ACC112 (cell line): ENCODE data around the gene INTS3.

Experiments
- H2AFZ ChIP-seq: fragments of 200-600 bp; sonication (generic); one replicate; pipeline ENCODE4 v1.6.0; 2017; ENCODE audit warnings: antibody characterized with exemption, low read length; ENCODE audit not compliant: unreplicated experiment
- H3K27ac ChIP-seq: fragments of 200-600 bp; sonication (generic); 2 replicates; pipeline ENCODE4 v1.5.1; 2014; ENCODE audit warnings: low read depth, mild to moderate bottlenecking, antibody characterized with exemption, low read length, moderate library complexity
- H3K27me3 ChIP-seq: fragments of 200-600 bp; sonication (generic); 2 replicates; pipeline ENCODE4 v1.6.1; 2014; ENCODE audit warnings: mild to moderate bottlenecking, antibody characterized with exemption, low read length, moderate library complexity, mixed read lengths; ENCODE audit not compliant: insufficient read depth
- H3K36me3 ChIP-seq: fragments of 200-600 bp; sonication (generic); 2 replicates; pipeline ENCODE4 v1.6.1; 2016; ENCODE audit warnings: mild to moderate bottlenecking, antibody characterized with exemption, low read length, moderate library complexity, mixed read lengths; ENCODE audit not compliant: insufficient read depth
- H3K4me1 ChIP-seq: fragments of 200-600 bp; sonication (generic); one replicate; pipeline ENCODE4 v1.6.1; 2016; ENCODE audit warnings: low read length, mixed read lengths; ENCODE audit not compliant: insufficient read depth, unreplicated experiment, control insufficient read depth
- H3K4me3 ChIP-seq: fragments of 200-600 bp; sonication (generic); 2 replicates; pipeline ENCODE4 v1.5.1; 2014; ENCODE audit warnings: mild to moderate bottlenecking, low read depth, low read length
- H3K79me2 ChIP-seq: fragments of 200-600 bp; sonication (generic); one replicate; pipeline ENCODE4 v1.6.0; 2016; ENCODE audit warnings: low read length; ENCODE audit not compliant: control insufficient read depth, unreplicated experiment, insufficient read depth

Gene INTS3

DNA sequence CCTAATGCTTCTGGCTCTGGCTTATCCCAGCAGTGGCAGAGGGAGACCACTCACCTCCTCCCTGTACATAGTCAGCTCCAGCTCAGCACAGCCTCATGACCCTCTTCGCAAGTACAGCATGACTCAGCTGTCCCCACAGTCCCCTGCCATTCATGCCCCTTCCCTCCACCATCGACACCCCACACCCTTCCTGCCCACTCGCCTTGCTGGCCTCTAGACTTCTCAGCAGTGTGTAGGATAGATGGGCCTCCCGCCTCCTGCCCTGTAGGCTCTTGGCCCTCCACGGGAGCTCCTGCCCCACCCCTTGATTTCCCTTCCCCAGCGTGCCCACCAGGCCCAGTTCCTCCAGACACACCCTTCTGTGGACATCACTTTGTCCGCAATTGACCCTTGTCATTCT, 39.6 kb upstream of the INTS3 start:
- Histone ChIP-seq H3K27ac (no peak overlapping the region), H2AFZ (no peak overlapping the region), H3K79me2 (no peaks in the 10 kb centered on the region), H3K27me3 (no peaks in the 10 kb centered on the region), H3K36me3 (no peaks in the 10 kb centered on the region), H3K4me1 (no peaks in the 10 kb centered on the region), H3K4me3 (no peak overlapping the region)

DNA sequence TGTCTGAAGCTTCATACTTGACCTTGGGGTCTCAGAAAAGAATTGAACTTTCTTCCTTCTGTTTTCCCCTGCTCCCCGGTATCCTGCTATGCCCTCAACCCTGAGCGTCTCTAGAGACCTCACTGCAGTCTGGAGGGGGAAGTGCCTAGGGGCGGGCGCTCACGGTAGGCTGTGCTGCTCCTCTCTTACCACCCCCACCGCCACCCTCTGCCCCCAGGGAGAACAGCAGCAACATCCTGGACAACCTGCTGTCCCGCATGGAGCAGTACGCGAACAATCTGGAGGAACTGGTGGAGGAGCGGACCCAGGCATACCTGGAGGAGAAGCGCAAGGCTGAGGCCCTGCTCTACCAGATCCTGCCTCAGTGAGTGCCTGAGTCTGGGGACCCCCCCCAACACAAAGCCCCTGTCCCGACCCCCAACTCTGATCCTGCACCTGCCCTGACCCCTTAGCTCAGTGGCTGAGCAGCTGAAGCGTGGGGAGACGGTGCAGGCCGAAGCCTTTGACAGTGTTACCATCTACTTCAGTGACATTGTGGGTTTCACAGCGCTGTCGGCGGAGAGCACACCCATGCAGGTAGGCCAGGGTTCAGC, 39.0 kb upstream of the INTS3 start:
- H3K4me1 ChIP-seq, result no peaks in the 10 kb centered on the region
- H3K27me3 ChIP-seq, result no peaks in the 10 kb centered on the region
- H3K4me3 ChIP-seq, result no peak overlapping the region
- no peak overlapping the region for H3K27ac ChIP-seq
- H2AFZ ChIP-seq, result no peak overlapping the region
- no peaks in the 10 kb centered on the region for H3K36me3 ChIP-seq
- no peaks in the 10 kb centered on the region for H3K79me2 ChIP-seq

DNA sequence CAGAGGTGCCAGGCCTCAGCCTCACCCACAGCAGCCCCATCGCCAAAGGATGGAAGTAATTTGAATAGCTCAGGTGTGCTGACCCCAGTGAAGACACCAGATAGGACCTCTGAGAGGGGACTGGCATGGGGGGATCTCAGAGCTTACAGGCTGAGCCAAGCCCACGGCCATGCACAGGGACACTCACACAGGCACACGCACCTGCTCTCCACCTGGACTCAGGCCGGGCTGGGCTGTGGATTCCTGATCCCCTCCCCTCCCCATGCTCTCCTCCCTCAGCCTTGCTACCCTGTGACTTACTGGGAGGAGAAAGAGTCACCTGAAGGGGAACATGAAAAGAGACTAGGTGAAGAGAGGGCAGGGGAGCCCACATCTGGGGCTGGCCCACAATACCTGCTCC, 34.4 kb upstream of the INTS3 start:
- no peak overlapping the region for H3K4me3 ChIP-seq
- H3K4me1 ChIP-seq, result peaks cover 14% of the 10 kb centered on the region
- H3K79me2 ChIP-seq, result no peaks in the 10 kb centered on the region
- H2AFZ ChIP-seq, result no peak overlapping the region
- no peaks in the 10 kb centered on the region for H3K36me3 ChIP-seq
- H3K27ac ChIP-seq, result no peak overlapping the region
- H3K27me3 ChIP-seq, result no peaks in the 10 kb centered on the region

DNA sequence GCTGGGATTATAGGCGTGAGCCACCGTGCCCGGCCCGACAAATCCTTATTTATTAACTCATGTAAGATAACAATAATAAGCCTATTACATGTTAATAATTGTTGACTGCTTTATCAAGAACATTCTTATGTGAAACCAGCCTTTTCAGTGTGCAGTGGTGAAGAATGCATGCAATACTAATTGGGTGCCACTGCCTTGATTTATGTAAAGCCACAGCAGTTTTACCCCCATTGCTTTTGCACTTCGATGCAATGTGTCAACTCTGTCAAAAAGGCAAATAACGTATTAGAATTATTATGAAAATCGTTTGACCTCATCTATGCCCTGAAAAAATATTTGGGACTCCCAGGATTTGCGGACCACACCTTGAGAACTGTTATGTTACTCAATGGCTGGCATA, 31.1 kb upstream of the INTS3 start:
- Histone ChIP-seq H3K4me3 (no peak overlapping the region), H3K27ac (no peak overlapping the region), H3K4me1 (peaks cover 26% of the 10 kb centered on the region), H3K36me3 (no peaks in the 10 kb centered on the region), H2AFZ (no peak overlapping the region), H3K79me2 (no peaks in the 10 kb centered on the region), H3K27me3 (no peaks in the 10 kb centered on the region)

DNA sequence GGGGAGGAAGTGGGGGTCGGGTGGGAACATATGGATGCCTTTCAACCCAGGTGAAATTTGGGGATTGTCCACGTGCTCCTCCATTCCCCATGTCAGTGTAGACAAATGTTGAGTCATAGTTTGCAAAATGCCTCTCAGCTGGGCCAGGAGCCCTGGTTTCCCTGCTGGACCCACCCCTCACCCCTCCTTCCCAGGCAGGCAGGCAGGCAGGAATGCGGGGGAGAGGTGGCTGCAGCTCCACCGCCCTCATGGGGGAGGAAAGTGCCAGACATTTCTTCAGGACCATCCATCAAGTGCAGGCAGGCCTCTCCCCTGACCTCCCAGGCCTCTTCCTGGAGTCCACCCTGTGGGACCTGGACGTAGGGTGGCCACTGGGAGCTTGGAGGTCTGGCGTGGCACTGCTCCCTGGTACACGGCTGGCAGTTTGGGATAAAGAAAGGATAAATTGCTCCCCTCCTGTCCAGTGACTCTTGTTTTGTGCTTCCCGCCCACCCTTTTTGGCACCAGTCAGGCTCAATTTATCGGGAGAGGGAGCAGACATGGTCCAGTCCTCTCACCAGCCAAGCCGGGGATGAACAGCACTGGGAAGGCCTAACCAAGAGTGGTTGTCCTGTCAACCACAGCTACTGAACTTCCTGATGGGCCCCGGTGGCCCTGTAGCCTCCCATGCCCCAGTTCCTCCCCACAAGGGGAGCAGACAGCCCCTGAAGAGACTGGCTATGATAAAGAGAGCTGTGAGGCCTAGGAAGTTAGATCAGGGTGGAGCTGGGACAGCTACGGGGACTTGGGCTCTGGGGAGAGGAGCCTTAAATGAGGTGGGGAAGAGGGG, 30.4 kb upstream of the INTS3 start:
- peak overlapping the region; percentile 94 for H2AFZ ChIP-seq

DNA sequence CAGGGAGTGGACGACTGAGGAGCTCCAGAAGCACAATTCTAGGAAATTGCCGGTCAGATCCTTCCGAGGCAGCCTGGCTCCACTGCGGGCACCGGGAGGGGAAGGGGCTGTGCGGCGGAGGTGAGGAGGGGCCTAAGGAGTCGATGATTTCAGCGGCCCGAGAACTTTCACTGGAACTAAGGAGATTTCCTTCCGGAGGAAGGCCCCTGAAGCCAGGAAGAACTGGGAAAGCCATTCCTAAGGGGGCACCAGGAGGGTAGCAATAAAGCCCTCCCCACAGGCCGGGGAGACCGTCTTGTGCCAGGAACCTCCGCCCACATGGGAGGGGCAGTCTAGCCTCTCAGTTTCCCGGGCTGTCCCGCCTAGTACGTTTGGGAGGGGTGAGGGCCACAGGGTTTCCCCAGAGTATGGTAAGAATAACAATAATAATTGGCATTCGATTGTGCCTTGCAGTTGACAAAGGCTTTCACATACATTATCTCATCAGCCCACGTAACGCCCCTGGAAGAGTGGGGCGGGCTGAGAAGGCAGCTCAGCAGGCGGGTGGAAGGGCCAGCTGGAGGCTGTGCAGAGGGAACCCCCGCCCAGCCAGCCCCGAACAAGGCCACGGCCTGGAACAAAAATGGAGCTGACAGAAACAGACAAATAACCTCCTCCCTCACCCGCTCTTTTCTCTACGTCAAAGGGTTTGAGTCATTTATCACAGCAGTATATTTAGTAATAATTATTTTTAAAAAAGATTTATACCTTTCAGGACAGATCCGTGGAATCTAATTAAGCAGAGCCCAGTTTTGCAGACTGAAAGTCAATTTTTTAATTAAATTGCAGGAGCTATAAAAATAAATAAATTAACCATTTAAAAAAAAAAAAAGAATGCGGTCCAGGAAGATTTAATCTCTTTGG, 29.6 kb upstream of the INTS3 start:
- Histone ChIP-seq H3K27me3 (no peaks in the 10 kb centered on the region), H3K27ac (peak overlapping the region; percentile 12; the same call in 1 of the 2 replicates), H3K4me1 (peaks cover 26% of the 10 kb centered on the region), H2AFZ (peak overlapping the region; percentile 94), H3K79me2 (no peaks in the 10 kb centered on the region), H3K4me3 (no peak overlapping the region), H3K36me3 (no peaks in the 10 kb centered on the region)

More for the DNA sequence above, 30.4 kb upstream of the INTS3 start:
- Histone ChIP-seq H3K79me2 (no peaks in the 10 kb centered on the region), H3K36me3 (no peaks in the 10 kb centered on the region), H3K4me3 (no peak overlapping the region), H3K27me3 (no peaks in the 10 kb centered on the region), H3K4me1 (peaks cover 26% of the 10 kb centered on the region), H3K27ac (peak overlapping the region; percentile 12; the same call in 1 of the 2 replicates)

DNA sequence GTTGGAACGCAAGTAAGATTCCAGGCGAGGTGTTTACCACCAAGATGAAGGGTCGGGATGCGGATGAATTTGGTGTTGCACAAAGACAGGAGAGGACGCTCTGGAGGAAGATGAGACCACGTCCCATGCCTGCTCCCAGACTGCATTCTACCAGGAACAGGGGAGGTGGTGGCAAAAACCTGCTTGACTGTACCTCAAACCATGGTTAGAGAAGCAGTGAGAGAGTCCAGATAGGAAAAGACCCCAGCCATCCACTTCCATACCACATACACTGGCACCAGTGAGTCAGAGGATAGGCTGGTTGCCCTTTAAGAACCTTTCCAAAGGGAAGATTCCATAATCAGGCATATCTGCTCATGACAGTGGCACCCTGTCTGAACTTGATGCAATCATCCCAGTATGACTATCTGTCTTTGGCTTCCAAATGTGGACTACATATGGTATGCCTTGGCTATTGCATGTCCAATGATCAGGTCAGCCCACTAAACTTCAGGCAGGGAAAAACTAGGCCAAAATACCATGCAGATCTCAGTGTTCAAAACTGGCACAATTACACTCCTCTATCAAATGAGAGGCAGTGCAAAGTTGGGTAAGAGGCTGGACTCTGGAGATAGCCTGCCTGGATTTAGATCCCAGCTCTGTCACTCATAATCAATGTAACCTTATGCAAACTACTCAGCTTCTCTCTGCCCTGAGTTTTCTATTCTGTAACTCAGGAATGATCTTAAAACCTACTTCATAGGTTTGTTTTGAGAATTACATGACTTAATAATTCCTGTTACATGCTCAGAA, 28.7 kb upstream of the INTS3 start:
- peak overlapping the region; percentile 39 for H2AFZ ChIP-seq
- H3K4me3 ChIP-seq, result no peak overlapping the region
- H3K79me2 ChIP-seq, result no peaks in the 10 kb centered on the region
- H3K4me1 ChIP-seq, result peaks cover 26% of the 10 kb centered on the region
- H3K27ac ChIP-seq, result no peak overlapping the region
- no peaks in the 10 kb centered on the region for H3K27me3 ChIP-seq
- H3K36me3 ChIP-seq, result no peaks in the 10 kb centered on the region

DNA sequence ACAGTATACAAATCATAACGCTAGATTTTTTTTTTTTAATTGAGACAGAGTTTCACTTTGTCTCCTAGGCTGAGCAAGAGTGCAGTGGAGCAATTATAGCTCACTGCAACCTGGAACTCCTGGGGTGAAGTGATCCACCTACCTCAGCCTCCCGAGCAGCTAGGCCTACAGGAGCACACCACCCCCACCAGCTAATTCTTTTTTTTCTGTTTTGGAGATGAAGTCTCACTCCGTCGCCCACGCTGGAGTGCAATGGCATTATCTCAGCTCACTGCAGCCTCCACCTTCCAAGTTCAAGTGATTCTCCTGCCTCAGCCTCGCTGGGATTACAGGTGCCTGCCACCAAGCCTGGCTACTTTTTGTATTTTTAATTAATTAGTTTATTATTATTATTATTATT, 28.1 kb upstream of the INTS3 start:
- Histone ChIP-seq H3K27ac (no peak overlapping the region), H3K36me3 (no peaks in the 10 kb centered on the region), H3K27me3 (no peaks in the 10 kb centered on the region), H2AFZ (peak overlapping the region; percentile 39), H3K4me3 (no peak overlapping the region), H3K4me1 (peaks cover 26% of the 10 kb centered on the region), H3K79me2 (no peaks in the 10 kb centered on the region)

DNA sequence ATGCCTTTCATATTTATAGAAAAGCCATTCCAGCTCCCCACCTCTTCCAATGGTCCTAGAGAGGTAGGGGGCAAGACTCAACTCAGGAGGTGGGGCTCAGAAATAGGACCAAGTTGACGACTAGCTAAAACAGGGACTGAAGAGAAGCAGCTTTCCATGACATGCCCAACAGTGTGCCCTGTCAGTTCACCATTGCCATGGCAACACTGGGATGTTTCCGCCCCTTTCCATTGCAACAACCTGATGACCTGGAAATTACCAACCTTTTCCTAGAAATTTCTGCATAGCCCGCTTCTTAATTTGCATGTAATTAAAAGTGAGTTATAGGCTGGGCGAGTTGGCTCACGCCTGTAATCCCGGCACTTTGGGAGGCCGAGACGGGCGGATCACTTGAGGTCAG, 22.4 kb upstream of the INTS3 start:
- Histone ChIP-seq H3K27ac (no peak overlapping the region), H3K27me3 (no peaks in the 10 kb centered on the region)

DNA sequence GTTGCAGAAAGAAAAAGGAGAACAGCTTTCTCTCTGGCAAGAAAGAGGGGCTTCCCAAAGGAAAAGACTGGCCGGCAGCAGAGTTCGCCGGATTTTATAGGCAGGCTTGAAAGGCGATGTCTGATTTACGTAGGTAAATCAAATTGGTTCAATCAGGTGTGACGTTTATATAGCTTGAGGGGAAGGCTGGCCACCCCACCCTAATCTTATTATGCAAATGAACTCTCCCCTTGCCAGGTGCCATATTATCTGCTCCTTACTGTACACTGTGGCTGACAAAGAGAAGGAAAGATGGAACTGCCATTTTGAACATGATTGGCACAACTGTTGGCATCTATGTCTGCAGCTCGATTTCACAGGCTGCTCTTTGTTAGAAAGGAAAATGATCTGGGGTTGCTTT, 16.8 kb upstream of the INTS3 start:
- H3K4me1 ChIP-seq, result no peaks in the 10 kb centered on the region
- no peaks in the 10 kb centered on the region for H3K27me3 ChIP-seq
- H3K27ac ChIP-seq, result no peak overlapping the region
- H3K79me2 ChIP-seq, result no peaks in the 10 kb centered on the region
- no peak overlapping the region for H2AFZ ChIP-seq
- H3K36me3 ChIP-seq, result no peaks in the 10 kb centered on the region
- no peak overlapping the region for H3K4me3 ChIP-seq

More for the DNA sequence above, 22.4 kb upstream of the INTS3 start:
- H3K36me3 ChIP-seq, result no peaks in the 10 kb centered on the region
- no peaks in the 10 kb centered on the region for H3K4me1 ChIP-seq
- H3K4me3 ChIP-seq, result no peak overlapping the region
- no peaks in the 10 kb centered on the region for H3K79me2 ChIP-seq
- H2AFZ ChIP-seq, result no peak overlapping the region
